ENCODE measurements around the gene ZCCHC3.

The ZCCHC3 gene

GRCh38 chr20:346033-346639 lies 48.8 kb downstream of the ZCCHC3 start:
- Histone ChIP-seq H3K9me3 (peaks cover 0 to 6% (median 0%) of the 10 kb centered on the region in 3 donors), H3K4me3 (peak overlapping the region; percentile 65 to 90), H3K27me3 (no peaks in the 10 kb centered on the region), H3K27ac (peak overlapping the region; percentile 91 to 95), H3K4me1 (peaks cover 0 to 18% (median 9%) of the 10 kb centered on the region in 4 donors), H3K36me3 (peaks cover 0 to 13% (median 6%) of the 10 kb centered on the region in 3 donors)
- no peak for DNase-seq
- intact Hi-C loops (cut with DNase I; ENCODE audit: low total_unique reads), result no loop called here
- TF ChIP-seq CTCF (IDR thresholded peaks at IDR 0.05), result no peak

GRCh38 chr20:346640-347316 lies 49.4 kb downstream of the ZCCHC3 start, which contains the start of gene NRSN2:
NRSN2 (plus strand) TSS chr20:347111; CDS start chr20:349644, 2,533 bp downstream.
- H3K4me3 ChIP-seq, result peak within 1 kb of the TSS; percentile 65 to 90
- no peaks in the 10 kb centered on the region for H3K27me3 ChIP-seq
- peak within 1 kb of the TSS; percentile 91 to 95 for H3K27ac ChIP-seq
- no peak for TF ChIP-seq CTCF (IDR thresholded peaks at IDR 0.05)
- intact Hi-C loops (cut with DNase I; ENCODE audit: low total_unique reads), result loop anchor here (1.0 kb wide), 1 partner anchor 18 kb away; no protein-coding TSS in a partner anchor
- peaks cover 0 to 18% (median 9%) of the 10 kb centered on the region in 4 donors for H3K4me1 ChIP-seq
- H3K36me3 ChIP-seq, result peaks cover 0 to 19% (median 6%) of the 10 kb centered on the region in 3 donors
- peaks cover 0 to 4% (median 0%) of the 10 kb centered on the region in 3 donors for H3K9me3 ChIP-seq
- DNase-seq, result peak; percentile 61 to 81

GRCh38 chr20:347317-347639 lies 49.9 kb downstream of the ZCCHC3 start:
- peaks cover 0 to 24% (median 6%) of the 10 kb centered on the region in 3 donors for H3K36me3 ChIP-seq
- TF ChIP-seq CTCF (IDR thresholded peaks at IDR 0.05), result no peak

GRCh38 chr20:347640-348484 lies 50.5 kb downstream of the ZCCHC3 start:
- intact Hi-C loops (cut with DNase I; ENCODE audit: low total_unique reads), result loop anchor here (1.0 kb wide), 1 partner anchor 20 kb away; no protein-coding TSS in a partner anchor
- H3K9me3 ChIP-seq, result no peaks in the 10 kb centered on the region
- DNase-seq, result peak; percentile 87 to 95
- peak overlapping the region; percentile 91 to 95 for H3K27ac ChIP-seq
- H3K36me3 ChIP-seq, result peaks cover 0 to 28% (median 6%) of the 10 kb centered on the region in 3 donors
- peaks cover 0 to 18% (median 9%) of the 10 kb centered on the region in 4 donors for H3K4me1 ChIP-seq
- no peaks in the 10 kb centered on the region for H3K27me3 ChIP-seq
- TF ChIP-seq CTCF (IDR thresholded peaks at IDR 0.05), result no peak
- H3K4me3 ChIP-seq, result peak overlapping the region; percentile 65 to 90

More at GRCh38 chr20:347317-347639, 49.9 kb downstream of the ZCCHC3 start:
- no peaks in the 10 kb centered on the region for H3K9me3 ChIP-seq
- no peak for DNase-seq
- peak overlapping the region; percentile 91 to 95 for H3K27ac ChIP-seq
- peaks cover 0 to 18% (median 9%) of the 10 kb centered on the region in 4 donors for H3K4me1 ChIP-seq
- intact Hi-C loops (cut with DNase I; ENCODE audit: low total_unique reads), result loop anchor here (1.0 kb wide), 1 partner anchor 19 kb away; no protein-coding TSS in a partner anchor
- peak overlapping the region; percentile 65 to 90 for H3K4me3 ChIP-seq
- H3K27me3 ChIP-seq, result no peaks in the 10 kb centered on the region
